SK-N-SH (cell line): Measurements from ENCODE around the gene SYT14. TPM values are rescaled to one million over a fixed set of nuclear protein-coding genes. Genes with fewer than 3 reads are reported as not detected.

ENCODE experiments used
- CTCF ChIA-PET: fragments of 300-600, 350-600 bp; formaldehyde crosslinking; extraction: SDS; loops from one replicate; lab custom pipeline; 2021; lab: Yijun Ruan, JAX
- POLR2A ChIA-PET: fragments of 350-600 bp; sonication (Branson Sonifier 250); formaldehyde crosslinking; extraction: SDS; loops from one replicate; lab custom pipeline; 2020; ENCODE audit warnings: antibody characterized with exemption, inconsistent platforms; lab: Yijun Ruan, JAX
- DNase-seq: peaks from one replicate; pipeline ENCODE4 v3.0.0; 2012
- H2AFZ ChIP-seq: fragments of 200-600 bp; sonication (generic); 2 replicates; pipeline ENCODE4 v1.8.1; 2016; ENCODE audit warnings: antibody characterized with exemption, mild to moderate bottlenecking, low read depth
- H3F3A ChIP-seq: fragments of 200-600 bp; sonication (generic); replicated peaks from 2 replicates; pipeline ENCODE3; 2016; ENCODE audit warnings: antibody characterized with exemption, mild to moderate bottlenecking; ENCODE audit not compliant: insufficient read depth
- H3K27ac ChIP-seq, 2 experiments: fragments of 200-500 bp in 1 of 2; fragments of 200-600 bp in 1 of 2; sonication (Bioruptor generic) in 1 of 2; sonication (generic), shearing (Covaris generic) in 1 of 2; 2 replicates each; pipeline versions ENCODE4 v1.5.1 to v1.6.1; 2014 to 2016; ENCODE audit warnings: low read depth in 2 of 2, inconsistent platforms in 1 of 2, low read length in 1 of 2, mild to moderate bottlenecking in 1 of 2, mixed read lengths in 1 of 2
- H3K27me3 ChIP-seq: fragments of 200-600 bp; sonication (generic), shearing (Covaris generic); 2 replicates; pipeline ENCODE4 v1.6.1; 2016; ENCODE audit warnings: mixed run types; ENCODE audit not compliant: insufficient read depth
- H3K36me3 ChIP-seq, 2 experiments: fragments of 200-500 bp in 1 of 2; fragments of 200-600 bp in 1 of 2; sonication (Bioruptor generic) in 1 of 2; sonication (generic) in 1 of 2; replicated peaks in 1 of 2; 2 replicates each; pipeline versions ENCODE3 to v1.5.1; 2014 to 2016; ENCODE audit warnings: low read length in 1 of 2, mild to moderate bottlenecking in 1 of 2; ENCODE audit not compliant: insufficient read depth in 2 of 2, control insufficient read depth in 1 of 2
- H3K4me1 ChIP-seq, 2 experiments: fragments of 200-500 bp in 1 of 2; fragments of 200-600 bp in 1 of 2; sonication (Bioruptor generic) in 1 of 2; sonication (generic), shearing (Covaris generic) in 1 of 2; 2 replicates each; pipeline versions ENCODE4 v1.5.1 to v1.6.1; 2014 to 2016; ENCODE audit warnings: low read depth in 1 of 2, low read length in 1 of 2, mixed run types in 1 of 2; ENCODE audit not compliant: insufficient read depth in 2 of 2, control insufficient read depth in 1 of 2
- H3K4me2 ChIP-seq: fragments of 200-600 bp; sonication (generic), shearing (Covaris generic); 2 replicates; pipeline ENCODE4 v1.6.1; 2017; ENCODE audit warnings: mixed run types
- H3K4me3 ChIP-seq, 2 experiments: fragments of 200-500 bp in 1 of 2; fragments of 200-600 bp in 1 of 2; sonication (Bioruptor generic) in 1 of 2; sonication (generic), shearing (Covaris generic) in 1 of 2; 2 replicates each; pipeline versions ENCODE4 v1.5.1 to v1.8.1; 2014 to 2016; ENCODE audit warnings: low read depth in 2 of 2, inconsistent platforms in 1 of 2, low read length in 1 of 2, mild to moderate bottlenecking in 1 of 2, mixed read lengths in 1 of 2, moderate library complexity in 1 of 2
- H3K79me2 ChIP-seq: fragments of 200-600 bp; sonication (generic); 2 replicates; pipeline ENCODE4 v1.8.1; 2017; ENCODE audit warnings: mild to moderate bottlenecking; ENCODE audit not compliant: insufficient read depth
- H3K9ac ChIP-seq: fragments of 200-600 bp; sonication (generic); 2 replicates; pipeline ENCODE4 v1.6.1; 2017; ENCODE audit warnings: mixed run types
- H3K9me2 ChIP-seq: fragments of 200-600 bp; sonication (generic); 2 replicates; pipeline ENCODE4 v1.6.1; 2017; ENCODE audit warnings: mixed run types
- H3K9me3 ChIP-seq: fragments of 200-600 bp; sonication (generic); 2 replicates; pipeline ENCODE4 v1.6.1; 2017; ENCODE audit warnings: mixed run types, mild to moderate bottlenecking, moderate library complexity
- H4K20me1 ChIP-seq: fragments of 200-600 bp; sonication (generic); 2 replicates; pipeline ENCODE4 v1.6.1; 2017; ENCODE audit warnings: mild to moderate bottlenecking, mixed run types; ENCODE audit not compliant: insufficient read depth
- CHD2 ChIP-seq: fragments of 150-350 bp; IDR thresholded peaks from 2 replicates; pipeline ENCODE4 v1.6.1; 2018; ENCODE audit warnings: low read length; ENCODE audit not compliant: partially characterized antibody
- ELF1 ChIP-seq: IDR thresholded peaks from 2 replicates; pipeline ENCODE4 v1.4.0; 2012
- EP300 ChIP-seq, 2 experiments: IDR thresholded peaks; 2 replicates each; pipeline versions ENCODE4 v1.4.0 to v1.6.1; 2012; ENCODE audit warnings: borderline replicate concordance in 1 of 2, low read depth in 1 of 2, low read length in 1 of 2
- EZH2phosphoT487 ChIP-seq: fragments of 200-600 bp; sonication (generic); IDR thresholded peaks from 2 replicates; pipeline ENCODE4 v1.6.1; 2017; ENCODE audit warnings: low read depth, mixed run types, mild to moderate bottlenecking, antibody characterized with exemption, moderate library complexity, borderline replicate concordance
- FOSL2 ChIP-seq: IDR thresholded peaks from 2 replicates; pipeline ENCODE4 v1.4.0; 2012; ENCODE audit warnings: low read depth, mild to moderate bottlenecking, moderate library complexity, borderline replicate concordance
- GABPA ChIP-seq: IDR thresholded peaks from 2 replicates; pipeline ENCODE4 v1.4.0; 2012; ENCODE audit warnings: low read depth, mild to moderate bottlenecking
- JUND ChIP-seq: IDR thresholded peaks from 2 replicates; pipeline ENCODE4 v1.4.0; 2012
- NRF1 ChIP-seq: IDR thresholded peaks from 2 replicates; pipeline ENCODE4 v1.6.1; 2012; ENCODE audit warnings: low read depth, mild to moderate bottlenecking, low read length
- PBX3 ChIP-seq: IDR thresholded peaks from 2 replicates; pipeline ENCODE4; 2012
- RXRA ChIP-seq: IDR thresholded peaks from 2 replicates; pipeline ENCODE4 v1.4.0; 2012; ENCODE audit warnings: low read depth, mild to moderate bottlenecking, borderline replicate concordance
- SMC3 ChIP-seq: IDR thresholded peaks from 2 replicates; pipeline ENCODE4 v1.6.1; 2012; ENCODE audit warnings: low read depth, low read length, improper control_type of control experiment
- TAF1 ChIP-seq: IDR thresholded peaks from 2 replicates; pipeline ENCODE4 v1.6.1; 2012; ENCODE audit warnings: low read depth, mild to moderate bottlenecking, low read length, moderate library complexity, borderline replicate concordance
- YY1 ChIP-seq: IDR thresholded peaks from 2 replicates; pipeline ENCODE4 v1.4.0; 2012; ENCODE audit warnings: low read depth, mild to moderate bottlenecking
- polyA plus RNA-seq, 3 experiments: library from polyadenylated mRNA; depleted of rRNA; stranded (reverse); fragments of >200 nt; gene quantifications; 2 replicates each; pipeline ENCODE4 v1.2.3, GENCODE V29; 2012
- TF ChIP-seq, protein P1 (sequence below): IDR thresholded peaks from 2 replicates; pipeline ENCODE4 v1.6.1; 2012; ENCODE audit warnings: mild to moderate bottlenecking, low read depth, low read length, moderate library complexity
- TF ChIP-seq, protein P2 (sequence below): IDR thresholded peaks from 2 replicates; pipeline ENCODE4 v1.4.0; 2012; ENCODE audit warnings: low read depth
- TF ChIP-seq, protein P3 (sequence below): fragments of 200-600 bp; sonication (generic); IDR thresholded peaks from 2 replicates; pipeline ENCODE4 v1.6.1; 2017; ENCODE audit warnings: antibody characterized with exemption, mild to moderate bottlenecking, moderate library complexity
- TF ChIP-seq, protein P4 (sequence below): fragments of 150-350 bp; IDR thresholded peaks from 2 replicates; pipeline ENCODE4 v1.6.1; 2017; ENCODE audit warnings: antibody characterized with exemption, low read length, low read depth, borderline replicate concordance

SYT14 gene
- polyA plus RNA-seq, 1 of the 3 experiments (the other 2 are of a cell fraction) = 1.2 TPM

- Histone ChIP-seq H2AFZ (no peak overlapping the region), H3K79me2 (no peaks in the 10 kb centered on the region), H3K27ac (no peak overlapping the region), H3K4me2 (no peak overlapping the region), H3K9me3 (no peaks in the 10 kb centered on the region), H3K9ac (no peak overlapping the region), H3F3A (no peaks in the 10 kb centered on the region), H3K27me3 (no peaks in the 10 kb centered on the region), H3K9me2 (no peaks in the 10 kb centered on the region), H3K4me3 (no peak overlapping the region), H3K4me1 (no peaks in the 10 kb centered on the region; a peak in 1 of 4 replicates), H3K36me3 (peaks cover 0 to 3% of the 10 kb centered on the region in 2 experiments), H4K20me1 (no peaks in the 10 kb centered on the region)
- TF ChIP-seq FOSL2 (0 out of 2 replicates have a peak, but pooled peaks have one; percentile 9), TAF1 (no peak)
- DNase-seq = no peak
- ChIA-PET POLR2A (no interaction called here), CTCF (interaction anchor here (0.7 kb wide), 1 partner anchor 257 kb away, joined by 3 read pairs; no protein-coding TSS in a partner anchor)
These were observed 179.2 kb downstream of the SYT14 start for GRCh38 chr1:210117198-210117597.

DNA sequence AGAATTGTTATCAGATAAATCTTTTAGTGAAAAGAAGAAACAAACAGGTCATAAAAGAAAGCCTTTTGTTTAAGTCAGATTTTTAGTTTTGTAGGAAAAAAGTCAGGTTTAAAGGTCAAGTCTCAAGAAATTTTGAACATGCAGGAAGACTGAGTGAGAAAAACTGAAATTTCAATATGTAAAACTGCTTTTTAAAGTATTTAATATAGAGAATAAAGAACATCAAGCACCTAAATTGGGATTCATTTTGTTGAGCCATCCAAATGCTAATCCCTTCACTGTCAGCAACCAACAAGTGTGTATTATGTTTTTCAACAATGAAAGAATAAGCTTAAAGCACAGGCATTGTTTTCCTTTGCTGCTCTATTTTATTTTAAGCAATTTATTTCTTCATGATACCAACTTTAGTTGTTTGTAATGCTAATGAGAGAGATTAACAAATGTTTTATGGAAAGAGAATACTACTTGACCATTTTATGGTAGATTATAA, 179.7 kb downstream of the SYT14 start:
- H3K27ac ChIP-seq = no peak overlapping the region
- no peaks in the 10 kb centered on the region for H3K9me2 ChIP-seq
- DNase-seq = no peak
- no peaks in the 10 kb centered on the region for H3K27me3 ChIP-seq
- H4K20me1 ChIP-seq = no peaks in the 10 kb centered on the region
- H3K79me2 ChIP-seq = no peaks in the 10 kb centered on the region
- H3K36me3 ChIP-seq = peaks cover 0 to 3% of the 10 kb centered on the region in 2 experiments
- no peak overlapping the region for H3K4me2 ChIP-seq
- H3K4me3 ChIP-seq = no peak overlapping the region
- no peak for TF ChIP-seq JUND
- TF ChIP-seq, protein P1, sequence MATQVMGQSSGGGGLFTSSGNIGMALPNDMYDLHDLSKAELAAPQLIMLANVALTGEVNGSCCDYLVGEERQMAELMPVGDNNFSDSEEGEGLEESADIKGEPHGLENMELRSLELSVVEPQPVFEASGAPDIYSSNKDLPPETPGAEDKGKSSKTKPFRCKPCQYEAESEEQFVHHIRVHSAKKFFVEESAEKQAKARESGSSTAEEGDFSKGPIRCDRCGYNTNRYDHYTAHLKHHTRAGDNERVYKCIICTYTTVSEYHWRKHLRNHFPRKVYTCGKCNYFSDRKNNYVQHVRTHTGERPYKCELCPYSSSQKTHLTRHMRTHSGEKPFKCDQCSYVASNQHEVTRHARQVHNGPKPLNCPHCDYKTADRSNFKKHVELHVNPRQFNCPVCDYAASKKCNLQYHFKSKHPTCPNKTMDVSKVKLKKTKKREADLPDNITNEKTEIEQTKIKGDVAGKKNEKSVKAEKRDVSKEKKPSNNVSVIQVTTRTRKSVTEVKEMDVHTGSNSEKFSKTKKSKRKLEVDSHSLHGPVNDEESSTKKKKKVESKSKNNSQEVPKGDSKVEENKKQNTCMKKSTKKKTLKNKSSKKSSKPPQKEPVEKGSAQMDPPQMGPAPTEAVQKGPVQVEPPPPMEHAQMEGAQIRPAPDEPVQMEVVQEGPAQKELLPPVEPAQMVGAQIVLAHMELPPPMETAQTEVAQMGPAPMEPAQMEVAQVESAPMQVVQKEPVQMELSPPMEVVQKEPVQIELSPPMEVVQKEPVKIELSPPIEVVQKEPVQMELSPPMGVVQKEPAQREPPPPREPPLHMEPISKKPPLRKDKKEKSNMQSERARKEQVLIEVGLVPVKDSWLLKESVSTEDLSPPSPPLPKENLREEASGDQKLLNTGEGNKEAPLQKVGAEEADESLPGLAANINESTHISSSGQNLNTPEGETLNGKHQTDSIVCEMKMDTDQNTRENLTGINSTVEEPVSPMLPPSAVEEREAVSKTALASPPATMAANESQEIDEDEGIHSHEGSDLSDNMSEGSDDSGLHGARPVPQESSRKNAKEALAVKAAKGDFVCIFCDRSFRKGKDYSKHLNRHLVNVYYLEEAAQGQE = no peak
- no peak for TF ChIP-seq RXRA
- no peak for TF ChIP-seq PBX3
- TF ChIP-seq CHD2 = no peak
- no peak for TF ChIP-seq EP300 (IDR thresholded peaks at IDR 0.05; ENCODE audit: borderline replicate concordance in 1 of 2, low read depth in 1 of 2, low read length in 1 of 2)
- no peak for TF ChIP-seq TAF1
- TF ChIP-seq SMC3 = no peak
- no peak for TF ChIP-seq FOSL2
- TF ChIP-seq, protein P2, sequence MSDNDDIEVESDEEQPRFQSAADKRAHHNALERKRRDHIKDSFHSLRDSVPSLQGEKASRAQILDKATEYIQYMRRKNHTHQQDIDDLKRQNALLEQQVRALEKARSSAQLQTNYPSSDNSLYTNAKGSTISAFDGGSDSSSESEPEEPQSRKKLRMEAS = no peak
- no peak for TF ChIP-seq NRF1
- no peak for TF ChIP-seq EZH2phosphoT487
- TF ChIP-seq, protein P3, sequence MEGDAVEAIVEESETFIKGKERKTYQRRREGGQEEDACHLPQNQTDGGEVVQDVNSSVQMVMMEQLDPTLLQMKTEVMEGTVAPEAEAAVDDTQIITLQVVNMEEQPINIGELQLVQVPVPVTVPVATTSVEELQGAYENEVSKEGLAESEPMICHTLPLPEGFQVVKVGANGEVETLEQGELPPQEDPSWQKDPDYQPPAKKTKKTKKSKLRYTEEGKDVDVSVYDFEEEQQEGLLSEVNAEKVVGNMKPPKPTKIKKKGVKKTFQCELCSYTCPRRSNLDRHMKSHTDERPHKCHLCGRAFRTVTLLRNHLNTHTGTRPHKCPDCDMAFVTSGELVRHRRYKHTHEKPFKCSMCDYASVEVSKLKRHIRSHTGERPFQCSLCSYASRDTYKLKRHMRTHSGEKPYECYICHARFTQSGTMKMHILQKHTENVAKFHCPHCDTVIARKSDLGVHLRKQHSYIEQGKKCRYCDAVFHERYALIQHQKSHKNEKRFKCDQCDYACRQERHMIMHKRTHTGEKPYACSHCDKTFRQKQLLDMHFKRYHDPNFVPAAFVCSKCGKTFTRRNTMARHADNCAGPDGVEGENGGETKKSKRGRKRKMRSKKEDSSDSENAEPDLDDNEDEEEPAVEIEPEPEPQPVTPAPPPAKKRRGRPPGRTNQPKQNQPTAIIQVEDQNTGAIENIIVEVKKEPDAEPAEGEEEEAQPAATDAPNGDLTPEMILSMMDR = no peak
- no peak for TF ChIP-seq ELF1
- no peak for TF ChIP-seq GABPA
- no peak for TF ChIP-seq YY1
- TF ChIP-seq, protein P4, sequence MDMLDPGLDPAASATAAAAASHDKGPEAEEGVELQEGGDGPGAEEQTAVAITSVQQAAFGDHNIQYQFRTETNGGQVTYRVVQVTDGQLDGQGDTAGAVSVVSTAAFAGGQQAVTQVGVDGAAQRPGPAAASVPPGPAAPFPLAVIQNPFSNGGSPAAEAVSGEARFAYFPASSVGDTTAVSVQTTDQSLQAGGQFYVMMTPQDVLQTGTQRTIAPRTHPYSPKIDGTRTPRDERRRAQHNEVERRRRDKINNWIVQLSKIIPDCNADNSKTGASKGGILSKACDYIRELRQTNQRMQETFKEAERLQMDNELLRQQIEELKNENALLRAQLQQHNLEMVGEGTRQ = no peak
- POLR2A ChIA-PET = no interaction called here
- peaks cover 3 to 5% of the 10 kb centered on the region in 2 experiments; a peak in 2 of 4 replicates for H3K4me1 ChIP-seq
- H3K9ac ChIP-seq = no peak overlapping the region
- no peaks in the 10 kb centered on the region for H3F3A ChIP-seq
- CTCF ChIA-PET = interaction anchor here (0.7 kb wide), 1 partner anchor 257 kb away, joined by 3 read pairs; no protein-coding TSS in a partner anchor
- no peak overlapping the region for H2AFZ ChIP-seq
- no peaks in the 10 kb centered on the region for H3K9me3 ChIP-seq
